Stimulated activated CD4-positive, alpha-beta T cell treated with anti-CD3 and anti-CD28 coated beads, Interleukin-15, amount 100 ng/mL, for 1 hour (primary cell): ENCODE results near the gene RIN1.

Experiments used
- DNase-seq, 2 donors: peaks; one replicate each; pipeline ENCODE4 v3.0.0-alpha.2; 2020; ENCODE audit warnings: low read depth in 1 of 2, low spot score in 1 of 2

Gene RIN1

DNA sequence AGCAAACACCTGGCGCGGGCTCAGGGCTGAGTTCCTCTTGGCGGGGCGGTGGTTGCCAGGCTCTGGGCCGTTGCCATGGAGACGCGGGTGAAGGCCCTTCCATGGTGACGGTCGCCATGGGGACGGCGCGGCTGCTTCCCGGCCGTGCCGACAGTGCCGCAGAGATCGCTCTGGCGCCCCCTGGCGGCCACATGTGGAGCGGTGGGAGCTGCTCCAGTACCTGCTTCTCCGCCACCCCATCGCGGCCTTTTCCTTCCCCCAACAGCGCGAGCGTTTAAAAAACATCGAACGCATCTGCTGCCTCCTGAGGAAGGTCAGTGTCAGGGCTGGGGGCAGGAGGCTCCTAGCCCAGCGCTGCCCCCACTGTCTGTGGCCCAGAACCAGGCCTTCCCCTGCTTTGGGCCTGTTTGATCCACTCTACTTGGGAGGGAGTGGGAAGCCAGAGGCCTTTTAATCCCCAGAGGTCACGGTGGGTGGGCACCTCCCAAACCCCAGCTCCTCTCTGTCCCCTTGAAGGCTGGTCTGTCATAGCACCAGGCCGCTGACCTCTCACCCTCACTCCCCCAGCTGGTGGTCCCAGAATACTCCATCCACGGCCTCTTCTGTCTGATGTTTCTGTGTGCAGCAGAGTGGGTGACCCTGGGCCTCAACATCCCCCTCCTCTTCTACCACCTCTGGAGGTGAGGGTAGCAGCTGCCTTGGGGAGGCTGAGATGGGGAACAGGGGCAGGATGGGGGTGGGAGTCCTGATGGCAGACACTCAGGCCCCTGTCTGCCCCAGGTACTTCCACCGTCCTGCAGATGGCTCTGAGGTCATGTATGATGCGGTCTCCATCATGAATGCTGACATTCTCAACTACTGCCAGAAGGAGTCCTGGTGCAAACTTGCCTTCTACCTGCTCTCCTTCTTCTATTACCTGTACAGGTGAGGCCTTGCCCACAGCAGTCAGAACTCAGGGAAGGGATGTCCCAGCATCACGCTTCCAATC, 53.5 kb downstream of the RIN1 start:
- peak; percentile 96 to 99 for DNase-seq
